Natural killer cell (primary cell): Measurements from ENCODE around the gene C12orf56. TPM values are rescaled to one million over a fixed set of nuclear protein-coding genes. Genes with fewer than 3 reads are reported as not detected.

Source experiments
- ATAC-seq, 3 donors: fragments of 150-1000 bp in 2 of 3; fragments of 200-7000 bp in 1 of 3; cut with Tn5 transposase; 1 replicate in 1 of 3; 2 replicates in 2 of 3; pipeline ENCODE4 v1.10.0; 2021; ENCODE audit warnings: mild to moderate bottlenecking in 2 of 3, moderate library complexity in 2 of 3
- DNase-seq, 2 donors: peaks; one replicate each; pipeline versions ENCODE4 v3.0.0 to v3.0.0-alpha.2; 2013 to 2021; ENCODE audit warnings: mixed read lengths in 1 of 2
- H3K27ac ChIP-seq: one replicate; pipeline ENCODE4 v1.5.1; 2013; ENCODE audit warnings: mild to moderate bottlenecking, low read length
- H3K27me3 ChIP-seq: one replicate; pipeline ENCODE4 v1.6.1; 2013; ENCODE audit warnings: low read length; ENCODE audit not compliant: control insufficient read depth, insufficient read depth
- H3K36me3 ChIP-seq: one replicate; pipeline ENCODE4 v1.6.1; 2013; ENCODE audit warnings: low read length; ENCODE audit not compliant: control insufficient read depth, insufficient read depth
- H3K4me1 ChIP-seq: one replicate; pipeline ENCODE4 v1.6.1; 2013; ENCODE audit warnings: low read length; ENCODE audit not compliant: control insufficient read depth, insufficient read depth
- H3K4me3 ChIP-seq: one replicate; pipeline ENCODE4 v1.5.1; 2013; ENCODE audit warnings: low read length
- H3K9me3 ChIP-seq: one replicate; pipeline ENCODE4 v1.6.1; 2013; ENCODE audit warnings: low read length; ENCODE audit not compliant: control insufficient read depth, insufficient read depth
- H3K27ac Mint-ChIP-seq, 2 donors: one replicate each; pipeline ENCODE4 v1.8.0; 2022; ENCODE audit warnings: mild to moderate bottlenecking in 2 of 2, mixed read lengths in 2 of 2, moderate library complexity in 1 of 2
- H3K27me3 Mint-ChIP-seq, 2 donors: one replicate each; pipeline ENCODE4 v1.8.0; 2022; ENCODE audit warnings: low read depth in 2 of 2, mixed read lengths in 2 of 2
- H3K36me3 Mint-ChIP-seq: one replicate; pipeline ENCODE4 v1.8.0; 2022; ENCODE audit warnings: mixed read lengths
- H3K4me1 Mint-ChIP-seq, 2 donors: one replicate each; pipeline ENCODE4 v1.8.0; 2022; ENCODE audit warnings: mixed read lengths in 2 of 2
- H3K4me3 Mint-ChIP-seq: one replicate; pipeline ENCODE4 v1.8.0; 2022; ENCODE audit warnings: mild to moderate bottlenecking, moderate library complexity, mixed read lengths
- H3K9me3 Mint-ChIP-seq, 2 donors: one replicate each; pipeline ENCODE4 v1.8.0; 2022; ENCODE audit warnings: mixed read lengths in 2 of 2
- CTCF ChIP-seq: fragments of 200-600 bp; IDR thresholded peaks from one replicate; pipeline ENCODE4 v1.8.0; 2022; ENCODE audit warnings: antibody characterized with exemption
- WGBS: methylation state at CpG from one replicate; pipeline ENCODE4 v1.1.7; 2013; ENCODE audit warnings: missing lambda C conversion rate; ENCODE audit not compliant: insufficient coverage; 5-methylcytosine and 5-hydroxymethylcytosine counted together
- intact Hi-C: fragments of 100-400 bp; cut with micrococcal nuclease; formaldehyde crosslinking; loops from one replicate; pipeline ENCODE4 v1.14.2; 2022
- total RNA-seq, 4 donors: library from RNA; stranded (reverse); fragments of 120-200 nt in 1 of 4; gene quantifications; one replicate each; pipeline versions ENCODE4 v1.2.3 to v1.2.4, GENCODE V29; 2013 to 2022

C12orf56 gene
- total RNA-seq, 3 donors from 2014 or later (not counting 1 experiment from before 2014, with no cell fraction given) = not detected

- Mint-ChIP-seq H3K36me3 (no peaks in the 10 kb centered on the region), H3K4me1 (no peaks in the 10 kb centered on the region), H3K9me3 (no peaks in the 10 kb centered on the region), H3K27me3 (peaks cover 8 to 19% of the 10 kb centered on the region in 2 donors), H3K4me3 (no peak overlapping the region), H3K27ac (no peak overlapping the region)
- H3K27me3 ChIP-seq = no peaks in the 10 kb centered on the region
- ATAC-seq = no peak
- H3K36me3 ChIP-seq = no peaks in the 10 kb centered on the region
- no peaks in the 10 kb centered on the region for H3K9me3 ChIP-seq
- no peaks in the 10 kb centered on the region for H3K4me1 ChIP-seq
- intact Hi-C loops = no loop called here
- TF ChIP-seq CTCF = no peak
- H3K4me3 ChIP-seq = no peak overlapping the region
- WGBS = 82% methylated on average over 3 of the region's 3 CpGs
- H3K27ac ChIP-seq = no peak overlapping the region
- DNase-seq = no peak
These were observed 149.8 kb downstream of the C12orf56 start for GRCh38 chr12:64240781-64241180.

GRCh38 chr12:64237382-64237781 is 153.2 kb downstream of the C12orf56 start:
- Mint-ChIP-seq H3K27me3 (peaks cover 6 to 16% of the 10 kb centered on the region in 2 donors), H3K36me3 (no peaks in the 10 kb centered on the region), H3K9me3 (no peaks in the 10 kb centered on the region), H3K27ac (no peak overlapping the region), H3K4me1 (no peaks in the 10 kb centered on the region), H3K4me3 (no peak overlapping the region)
- no peaks in the 10 kb centered on the region for H3K9me3 ChIP-seq
- no peaks in the 10 kb centered on the region for H3K36me3 ChIP-seq
- intact Hi-C loops = no loop called here
- no peak overlapping the region for H3K4me3 ChIP-seq
- no peaks in the 10 kb centered on the region for H3K27me3 ChIP-seq
- ATAC-seq (no peak), DNase-seq (no peak)
- TF ChIP-seq CTCF = no peak
- no peaks in the 10 kb centered on the region for H3K4me1 ChIP-seq
- H3K27ac ChIP-seq = no peak overlapping the region

GRCh38 chr12:64236549-64236948 is 154.0 kb downstream of the C12orf56 start:
- no peak for ATAC-seq

More at GRCh38 chr12:64236549-64236948, 154.0 kb downstream of the C12orf56 start:
- Mint-ChIP-seq H3K9me3 (no peaks in the 10 kb centered on the region), H3K36me3 (no peaks in the 10 kb centered on the region), H3K4me3 (no peak overlapping the region), H3K27me3 (peaks cover 6 to 16% of the 10 kb centered on the region in 2 donors), H3K27ac (no peak overlapping the region), H3K4me1 (no peaks in the 10 kb centered on the region)
- no peaks in the 10 kb centered on the region for H3K27me3 ChIP-seq
- H3K4me1 ChIP-seq = no peaks in the 10 kb centered on the region
- no peak for TF ChIP-seq CTCF
- DNase-seq = no peak
- H3K4me3 ChIP-seq = no peak overlapping the region
- intact Hi-C loops = no loop called here
- no peaks in the 10 kb centered on the region for H3K36me3 ChIP-seq
- no peak overlapping the region for H3K27ac ChIP-seq
- no peaks in the 10 kb centered on the region for H3K9me3 ChIP-seq
